Stomach (tissue), 8 donors: ENCODE measurements around the gene ATP6AP1. TPM values are rescaled to one million over a fixed set of nuclear protein-coding genes. Genes with fewer than 3 reads are reported as not detected.

Experiments used
- polyA plus RNA-seq, 3 donors: library from polyadenylated mRNA; stranded (reverse); fragments of 200-250 nt; gene quantifications; one replicate each; pipeline ENCODE4 v1.2.3, GENCODE V29; 2013
- small RNA-seq, 4 donors: library from RNA; depleted of rRNA; stranded (forward); fragments of <200 nt; gene quantifications; one replicate each; pipeline ENCODE3, GENCODE V24; 2016
- total RNA-seq, 5 donors: library from RNA; depleted of rRNA; stranded (reverse); fragments of >200 nt; gene quantifications; one replicate each; pipeline versions ENCODE4 v1.1.0 to v1.2.3, GENCODE V29; 2014 to 2016
- donor health status: healthy with polysubstance abuse.
- donor health status: Bipolar disorder and iron deficiency.
- donor health status: healthy.

Gene ATP6AP1
- total and polyA plus RNA-seq, 8 donors, result 13.4 to 69.3 (median 30.8) TPM

Small RNA genes lying within 50 kb of the gene (small RNA-seq; reads per million reads assigned to genes)
- gene MIR6858, result 0 to 0.47 (median 0.22) reads per million in 4 donors
- 0 reads per million in 4 donors for gene SNORA70

Other genes with a start within 250 kb of the ATP6AP1 start
- gene OPN1MW, start 246.1 kb upstream of the ATP6AP1 start, total RNA-seq, result not detected
- not detected for gene OPN1MW, start 246.1 kb upstream of the ATP6AP1 start, polyA plus RNA-seq
- not detected for gene OPN1MW2, start 208.9 kb upstream of the ATP6AP1 start, total RNA-seq
- gene OPN1MW2, start 208.9 kb upstream of the ATP6AP1 start, polyA plus RNA-seq, result not detected
- gene OPN1MW3, start 171.1 kb upstream of the ATP6AP1 start, total RNA-seq, result not detected
- not detected for gene OPN1MW3, start 171.1 kb upstream of the ATP6AP1 start, polyA plus RNA-seq
- not detected for gene TEX28, start 133.6 kb upstream of the ATP6AP1 start, total RNA-seq
- not detected for gene TEX28, start 133.6 kb upstream of the ATP6AP1 start, polyA plus RNA-seq
- gene TKTL1, start 132.9 kb upstream of the ATP6AP1 start, total RNA-seq, result not detected
- gene TKTL1, start 132.9 kb upstream of the ATP6AP1 start, polyA plus RNA-seq, result not detected
- 1,000 to 10,000 TPM in 4 of 5 donors, 100 to 1,000 TPM in 1; 638 to 3,511 (median 2,572) TPM for gene FLNA, start 54.0 kb upstream of the ATP6AP1 start, total RNA-seq
- gene FLNA, start 54.0 kb upstream of the ATP6AP1 start, polyA plus RNA-seq, result 1,000 to 10,000 TPM in 1 of 3 donors, 100 to 1,000 TPM in 1, 10 to 100 TPM in 1; 89.2 to 1,461 (median 171) TPM
- 100 to 1,000 TPM in 1 of 5 donors, 10 to 100 TPM in 4; 24.2 to 117 (median 38.5) TPM for gene EMD, start 49.4 kb upstream of the ATP6AP1 start, total RNA-seq
- gene EMD, start 49.4 kb upstream of the ATP6AP1 start, polyA plus RNA-seq, result 100 to 1,000 TPM in 1 of 3 donors, 10 to 100 TPM in 2; 62.9 to 135 (median 97.8) TPM
- gene RPL10, start 30.3 kb upstream of the ATP6AP1 start, total RNA-seq, result 1,000 to 10,000 TPM in 4 of 5 donors, 100 to 1,000 TPM in 1; 783 to 3,421 (median 2,020) TPM
- gene RPL10, start 30.3 kb upstream of the ATP6AP1 start, polyA plus RNA-seq, result 1,000 to 10,000 TPM; 5,802 to 8,616 (median 6,179) TPM
- 10 to 100 TPM; 12.5 to 48.7 (median 26.3) TPM for gene DNASE1L1, start 19.4 kb upstream of the ATP6AP1 start, total RNA-seq
- 10 to 100 TPM; 15.9 to 18.2 (median 16.0) TPM for gene DNASE1L1, start 19.4 kb upstream of the ATP6AP1 start, polyA plus RNA-seq
- gene TAFAZZIN, start 17.1 kb upstream of the ATP6AP1 start, total RNA-seq, result 100 to 1,000 TPM in 2 of 5 donors, 10 to 100 TPM in 3; 12.7 to 202 (median 84.6) TPM
- gene TAFAZZIN, start 17.1 kb upstream of the ATP6AP1 start, polyA plus RNA-seq, result 10 to 100 TPM; 19.4 to 59.9 (median 21.8) TPM
- 100 to 1,000 TPM in 2 of 5 donors, 10 to 100 TPM in 3; 46.4 to 178 (median 93.3) TPM for gene GDI1, start 8.5 kb downstream of the ATP6AP1 start, total RNA-seq
- 10 to 100 TPM; 45.7 to 61.8 (median 59.1) TPM for gene GDI1, start 8.5 kb downstream of the ATP6AP1 start, polyA plus RNA-seq
- 10 to 100 TPM; 16.7 to 79.4 (median 55.4) TPM for gene FAM50A, start 15.5 kb downstream of the ATP6AP1 start, total RNA-seq
- gene FAM50A, start 15.5 kb downstream of the ATP6AP1 start, polyA plus RNA-seq, result 100 to 1,000 TPM in 2 of 3 donors, 10 to 100 TPM in 1; 82.2 to 162 (median 157) TPM
- 100 to 1,000 TPM in 2 of 5 donors, 10 to 100 TPM in 2, 1 to 10 TPM in 1; 9.9 to 296 (median 35.5) TPM for gene PLXNA3, start 29.6 kb downstream of the ATP6AP1 start, total RNA-seq
- gene PLXNA3, start 29.6 kb downstream of the ATP6AP1 start, polyA plus RNA-seq, result 1 to 10 TPM; 2.3 to 7.6 (median 6.0) TPM
- gene LAGE3, start 50.6 kb downstream of the ATP6AP1 start, total RNA-seq, result 1 to 10 TPM in 4 of 5 donors, not detected in 1; 2.7 to 8.4 (median 5.0) TPM
- gene LAGE3, start 50.6 kb downstream of the ATP6AP1 start, polyA plus RNA-seq, result 10 to 100 TPM; 18.2 to 29.0 (median 22.6) TPM
- gene UBL4A, start 57.9 kb downstream of the ATP6AP1 start, total RNA-seq, result 10 to 100 TPM in 4 of 5 donors, 1 to 10 TPM in 1; 8.0 to 50.1 (median 19.8) TPM
- 10 to 100 TPM; 22.5 to 34.4 (median 32.1) TPM for gene UBL4A, start 57.9 kb downstream of the ATP6AP1 start, polyA plus RNA-seq
- gene SLC10A3, start 62.0 kb downstream of the ATP6AP1 start, total RNA-seq, result 100 to 1,000 TPM in 1 of 5 donors, 10 to 100 TPM in 2, 1 to 10 TPM in 2; 4.9 to 175 (median 13.2) TPM
- gene SLC10A3, start 62.0 kb downstream of the ATP6AP1 start, polyA plus RNA-seq, result 10 to 100 TPM in 2 of 3 donors, 1 to 10 TPM in 1; 9.5 to 16.7 (median 12.5) TPM
- 10 to 100 TPM; 21.9 to 34.4 (median 24.1) TPM for gene FAM3A, start 87.6 kb downstream of the ATP6AP1 start, total RNA-seq
- 10 to 100 TPM; 36.3 to 61.7 (median 49.0) TPM for gene FAM3A, start 87.6 kb downstream of the ATP6AP1 start, polyA plus RNA-seq
- gene G6PD, start 118.2 kb downstream of the ATP6AP1 start, total RNA-seq, result 10 to 100 TPM; 10.3 to 41.7 (median 30.3) TPM
- 10 to 100 TPM; 15.6 to 22.7 (median 19.1) TPM for gene G6PD, start 118.2 kb downstream of the ATP6AP1 start, polyA plus RNA-seq
- 10 to 100 TPM in 3 of 5 donors, 1 to 10 TPM in 2; 7.6 to 22.6 (median 14.8) TPM for gene IKBKG, start 118.9 kb downstream of the ATP6AP1 start, total RNA-seq
- gene IKBKG, start 118.9 kb downstream of the ATP6AP1 start, polyA plus RNA-seq, result 10 to 100 TPM; 16.8 to 24.3 (median 18.5) TPM
- not detected for gene CTAG1A, start 156.5 kb downstream of the ATP6AP1 start, total RNA-seq
- gene CTAG1A, start 156.5 kb downstream of the ATP6AP1 start, polyA plus RNA-seq, result not detected
- gene CTAG1B, start 190.6 kb downstream of the ATP6AP1 start, total RNA-seq, result not detected
- not detected for gene CTAG1B, start 190.6 kb downstream of the ATP6AP1 start, polyA plus RNA-seq
- gene CTAG2, start 224.9 kb downstream of the ATP6AP1 start, total RNA-seq, result not detected
- 1 to 10 TPM in 1 of 3 donors, not detected in 2; 2.9 TPM for gene CTAG2, start 224.9 kb downstream of the ATP6AP1 start, polyA plus RNA-seq